GM21360 (cell line): ENCODE results near the gene FHIT.
A peak's percentile ranks its signal among the peaks of the same experiment; 100 is the strongest.
"Not testable (repeated sequence)": the region's sequence is repeated elsewhere in the genome, so short reads cannot be mapped to it uniquely, and the experiment has no call there.

Experiments
- ATAC-seq: cut with Tn5 transposase; IDR thresholded peaks from one replicate; pipeline ENCODE4 v1.9.1; 2021; ENCODE audit warnings: mild to moderate bottlenecking, moderate library complexity; ENCODE audit not compliant: unreplicated experiment

Gene FHIT

DNA sequence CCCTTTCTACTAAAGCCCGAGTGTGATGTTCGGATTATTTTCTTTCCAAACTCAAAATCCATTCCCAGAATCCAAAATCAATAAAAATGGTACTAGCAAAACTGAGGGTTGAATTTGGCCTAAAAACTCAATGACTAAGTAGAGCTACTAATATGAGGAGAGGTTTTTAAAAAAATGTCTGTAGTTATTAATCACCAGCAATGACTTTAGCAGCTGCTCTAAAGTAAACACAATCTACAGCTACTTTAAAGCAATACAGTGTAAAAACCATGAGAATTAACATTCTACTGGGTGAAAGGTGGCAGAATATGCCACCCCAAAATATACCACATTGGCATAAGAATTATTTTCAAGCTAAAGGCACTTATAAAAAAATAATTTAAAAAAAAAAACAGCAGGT is 23.5 kb downstream of the FHIT start:
- no peak for ATAC-seq

DNA sequence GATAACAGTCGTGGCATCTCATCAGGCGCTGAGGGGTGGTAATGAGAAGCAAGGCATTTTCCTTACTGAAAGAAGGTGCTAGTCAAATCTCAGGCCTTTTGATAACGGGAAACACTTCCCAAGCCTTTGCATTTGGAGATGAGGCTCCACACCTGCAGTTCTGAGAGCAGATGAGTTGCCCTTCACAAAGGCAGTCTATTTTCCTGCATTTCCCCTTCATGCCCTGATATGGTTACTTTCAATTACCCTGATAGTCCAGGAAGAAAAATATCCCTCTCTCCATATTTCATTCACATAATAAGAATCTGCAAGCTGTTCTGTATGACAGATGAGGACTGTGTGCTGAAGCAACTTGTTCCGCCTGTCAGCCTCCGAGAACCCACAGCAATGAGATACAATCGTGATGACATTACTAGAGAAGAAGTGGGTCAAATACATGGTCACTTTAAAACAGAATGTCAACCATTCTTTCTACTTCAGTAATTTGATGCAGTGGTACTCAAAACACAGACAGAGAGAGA is 25.0 kb downstream of the FHIT start:
- no peak for ATAC-seq

DNA sequence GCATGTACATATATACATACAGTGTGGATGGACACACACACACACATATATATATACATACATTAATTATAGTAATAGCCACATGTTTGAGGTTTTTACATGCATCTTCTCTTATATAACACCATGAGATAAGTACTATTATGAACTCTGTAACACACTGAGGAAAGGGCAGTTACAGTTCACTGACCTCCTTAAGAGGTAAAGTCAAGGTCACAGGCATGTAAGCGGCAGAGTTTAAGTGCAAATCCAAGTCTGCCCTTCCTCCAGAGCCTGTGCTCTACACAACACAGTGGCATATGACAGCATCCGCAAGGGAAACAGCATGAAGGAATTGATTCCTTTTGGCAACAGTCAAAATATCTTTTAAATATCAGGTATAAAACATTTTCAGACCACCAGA is 26.4 kb downstream of the FHIT start:
- ATAC-seq = no peak

DNA sequence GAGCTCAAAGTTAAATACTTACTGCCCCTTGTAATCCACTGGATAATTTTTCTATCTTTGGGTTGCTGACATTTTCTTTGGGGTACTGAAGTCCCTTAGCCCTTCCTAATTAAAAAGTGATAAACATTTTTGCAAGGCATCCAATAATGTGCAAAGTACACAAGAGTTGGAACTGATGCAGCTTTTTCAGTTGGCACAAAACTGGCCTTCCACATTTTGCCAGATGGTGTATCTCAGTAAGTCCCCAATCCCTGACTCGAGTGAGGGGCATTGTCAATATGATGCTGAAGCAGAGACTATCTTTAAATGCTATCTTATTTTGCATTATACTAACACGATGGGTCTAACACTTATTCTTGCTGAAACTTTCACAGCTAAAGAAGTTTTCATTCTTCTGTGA is 27.8 kb downstream of the FHIT start:
- ATAC-seq = no peak

DNA sequence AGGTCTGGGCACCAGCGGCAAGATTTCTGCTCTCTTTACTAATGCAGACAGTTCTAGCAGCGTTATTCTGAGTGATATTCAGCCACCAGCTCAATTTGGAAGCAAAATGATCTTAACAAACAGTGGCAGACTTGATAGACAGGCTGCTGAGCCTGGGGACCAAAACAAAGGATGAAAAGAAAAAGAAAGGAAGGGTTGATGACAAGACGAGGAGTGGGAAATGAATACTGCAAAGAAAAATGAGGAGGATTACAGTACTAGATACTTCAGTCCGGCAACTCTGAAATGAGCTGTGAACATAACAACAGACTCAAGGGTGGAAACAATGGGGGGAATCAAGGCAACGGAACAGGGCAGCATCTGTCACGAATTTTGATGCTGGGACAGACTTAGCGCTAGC is 28.8 kb downstream of the FHIT start:
- ATAC-seq = no peak

DNA sequence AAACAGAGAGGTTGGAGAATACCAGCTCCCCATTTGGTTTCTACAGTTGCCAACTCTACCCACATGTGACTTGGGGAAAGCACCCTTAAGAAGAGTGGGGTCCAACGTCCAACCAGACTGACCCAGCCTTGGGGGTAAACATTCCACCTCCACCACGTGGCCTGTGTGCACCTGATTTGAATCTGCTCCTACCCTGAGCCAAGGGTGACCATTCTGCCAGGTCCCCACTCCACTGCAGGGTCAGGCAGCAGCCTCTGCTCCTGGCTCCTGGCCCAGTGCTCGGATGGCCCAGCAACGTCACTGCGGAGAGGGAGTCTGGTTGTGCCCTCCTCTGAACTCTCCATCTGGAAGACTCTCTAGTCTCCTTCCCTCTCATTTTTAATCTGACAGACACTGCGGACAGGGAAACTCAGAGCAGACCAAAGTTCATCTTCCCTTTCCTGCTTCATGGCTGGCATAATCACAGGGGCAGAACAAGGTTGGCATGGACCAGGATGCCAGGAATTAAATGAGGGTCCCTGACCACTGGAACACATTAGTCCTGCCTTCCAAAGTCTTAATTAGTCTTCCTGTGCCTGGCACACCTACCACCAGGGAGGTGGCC is 29.4 kb downstream of the FHIT start:
- no peak for ATAC-seq

DNA sequence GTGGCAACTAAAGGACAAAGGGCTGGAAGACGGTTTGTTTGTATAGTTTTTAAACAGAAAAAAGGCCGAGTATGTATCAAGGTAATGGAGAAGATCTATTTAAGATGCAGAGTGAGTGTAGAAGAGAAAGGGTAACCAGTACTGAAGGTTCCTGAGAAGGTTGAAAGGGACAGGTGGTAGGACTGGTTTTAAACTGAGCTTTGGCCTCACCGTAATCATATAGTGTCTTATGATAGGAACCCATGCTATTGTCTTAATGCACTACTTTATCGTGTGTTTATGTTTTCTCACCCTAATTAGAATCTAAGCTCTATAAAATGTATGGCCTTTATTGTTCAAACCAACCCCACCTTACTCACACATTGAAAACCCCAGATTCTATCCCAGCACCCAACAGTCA is 32.7 kb downstream of the FHIT start:
- no peak for ATAC-seq

DNA sequence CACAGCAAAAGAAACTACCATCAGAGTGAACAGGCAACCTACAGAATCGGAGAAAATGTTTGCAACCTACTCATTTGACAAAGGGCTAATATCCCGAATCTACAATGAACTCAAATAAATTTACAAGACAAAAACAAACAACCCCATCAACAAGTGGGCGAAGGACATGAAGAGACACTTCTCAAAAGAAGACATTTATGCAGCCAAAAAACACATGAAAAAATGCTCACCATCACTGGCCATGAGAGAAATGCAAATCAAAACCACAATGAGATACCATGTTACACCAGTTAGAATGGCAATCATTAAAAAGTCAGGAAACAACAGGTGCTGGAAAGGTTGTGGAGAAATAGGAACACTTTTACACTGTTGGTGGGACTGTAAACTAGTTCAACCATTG is 35.1 kb downstream of the FHIT start:
- ATAC-seq = not testable (repeated sequence)

DNA sequence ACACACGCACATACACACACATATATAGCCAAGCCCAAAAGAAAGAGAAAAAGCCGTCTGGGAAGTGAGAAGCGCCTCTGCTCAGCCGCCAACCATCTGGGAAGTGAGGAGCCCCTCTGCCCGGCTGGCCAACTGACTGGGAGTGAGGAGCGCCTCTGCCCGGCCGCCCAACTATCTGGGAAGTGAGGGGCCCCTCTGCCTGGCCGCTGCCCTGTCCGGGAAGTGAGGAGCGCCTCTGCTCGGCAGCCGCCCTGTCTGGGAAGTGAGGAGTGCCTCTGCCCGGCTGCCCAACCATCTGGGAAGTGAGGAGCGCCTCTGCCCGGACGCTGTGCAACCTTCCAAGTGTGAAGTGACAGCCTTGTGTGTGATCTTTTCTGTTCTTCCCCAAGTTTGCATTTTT is 49.2 kb downstream of the FHIT start:
- ATAC-seq = no peak

DNA sequence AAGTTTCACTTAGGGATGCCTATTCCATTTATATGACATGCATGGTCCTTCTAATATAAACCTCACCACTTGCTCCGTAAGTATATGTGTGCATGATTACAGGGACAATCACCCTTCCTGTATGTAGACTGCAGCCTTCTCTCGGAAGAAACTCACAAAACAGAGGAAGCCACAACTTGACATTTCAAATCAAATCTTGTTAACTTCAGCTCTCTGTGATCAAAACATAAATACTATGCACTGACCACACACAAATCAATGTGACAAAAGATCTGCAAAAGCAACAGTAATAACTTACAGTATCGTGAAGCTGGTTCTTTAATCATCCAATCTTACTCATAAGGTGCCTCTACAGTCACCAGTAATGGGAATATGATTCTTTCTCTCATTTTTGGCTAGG is 50.2 kb downstream of the FHIT start:
- no peak for ATAC-seq

DNA sequence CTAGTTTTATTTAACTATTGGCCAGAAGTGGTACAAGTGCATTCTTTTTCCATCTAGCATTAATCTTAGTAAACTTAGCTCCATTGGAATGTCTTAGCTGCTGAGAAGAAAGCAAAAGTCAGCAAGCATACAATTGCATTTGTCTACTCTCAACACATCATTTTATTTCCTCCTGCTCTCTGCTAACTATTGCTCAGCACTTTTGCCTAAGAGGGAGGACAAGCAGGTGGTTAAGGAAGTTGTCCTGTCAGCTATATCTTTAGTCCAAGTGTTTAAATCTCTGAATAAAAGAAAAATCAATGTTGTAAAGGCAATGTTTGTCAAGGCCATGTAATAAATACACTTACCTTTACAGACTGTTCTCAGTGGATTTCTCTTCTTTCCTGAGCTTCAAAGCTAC is 51.0 kb downstream of the FHIT start:
- no peak for ATAC-seq

DNA sequence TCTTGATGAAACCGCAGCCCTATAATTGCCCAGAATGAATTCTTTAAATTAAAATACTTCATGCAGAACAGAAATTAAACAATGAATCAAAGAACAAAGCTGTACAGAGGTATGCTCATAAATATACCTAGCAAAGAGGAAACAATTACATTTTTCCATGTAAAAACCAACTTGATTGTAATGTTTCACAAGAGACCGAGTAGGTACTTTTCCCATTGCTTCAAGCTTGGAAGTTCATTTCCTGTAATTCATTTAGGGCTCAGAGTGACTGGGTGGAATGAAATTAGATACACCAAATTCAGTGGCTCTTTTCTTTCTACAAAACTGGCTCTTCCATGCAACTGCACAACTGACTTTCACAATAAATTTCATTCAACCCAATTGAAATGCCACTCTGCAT is 51.4 kb downstream of the FHIT start:
- no peak for ATAC-seq

DNA sequence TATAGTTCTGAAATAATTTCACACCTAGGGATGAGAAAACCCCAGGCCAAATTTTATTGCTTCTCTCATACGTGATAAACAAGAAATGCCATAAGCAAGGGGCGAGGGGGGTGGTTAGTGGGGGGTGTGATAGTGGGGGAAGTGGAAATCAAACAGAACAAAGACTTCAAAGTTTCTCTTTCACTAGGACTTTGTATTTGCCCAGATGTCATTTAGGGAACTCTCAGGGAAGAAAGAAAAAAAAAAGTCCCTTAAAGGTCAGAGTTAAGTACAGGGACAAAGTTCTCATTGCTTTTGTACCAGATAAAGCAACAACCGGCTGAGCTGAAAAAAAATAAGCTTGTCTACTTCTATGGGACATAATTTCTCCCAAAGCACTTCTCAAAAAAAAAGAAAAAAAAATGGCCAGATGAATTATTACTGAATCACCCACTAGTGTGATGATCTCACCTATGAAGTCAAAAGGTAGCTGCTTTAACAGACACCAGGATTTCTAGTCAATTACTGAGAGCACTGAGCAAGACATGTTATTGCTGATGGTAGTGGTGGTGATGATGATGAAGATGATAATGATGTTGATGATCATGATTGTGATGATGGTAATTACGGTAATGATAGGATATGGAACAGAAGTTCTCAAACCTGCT is 56.2 kb downstream of the FHIT start:
- ATAC-seq = no peak

DNA sequence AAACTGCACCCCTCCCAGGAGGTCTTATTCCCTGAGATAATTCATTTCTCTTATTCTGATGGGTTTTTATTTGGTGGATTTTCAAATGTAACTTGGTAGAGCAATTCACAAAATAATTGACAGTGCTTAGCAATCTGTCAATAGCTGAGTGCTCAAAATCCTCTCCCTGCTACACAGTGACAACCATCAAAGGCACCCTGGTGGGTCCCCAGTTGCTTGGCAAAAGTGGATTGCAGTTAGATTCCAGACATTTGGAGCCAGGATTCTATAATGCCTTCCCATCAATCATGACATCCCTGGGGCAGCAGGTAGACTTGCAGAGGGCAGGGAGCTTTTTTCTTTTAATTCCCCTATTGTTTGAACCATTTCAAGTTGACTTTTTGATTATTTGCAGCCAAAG is 59.0 kb downstream of the FHIT start:
- no peak for ATAC-seq

DNA sequence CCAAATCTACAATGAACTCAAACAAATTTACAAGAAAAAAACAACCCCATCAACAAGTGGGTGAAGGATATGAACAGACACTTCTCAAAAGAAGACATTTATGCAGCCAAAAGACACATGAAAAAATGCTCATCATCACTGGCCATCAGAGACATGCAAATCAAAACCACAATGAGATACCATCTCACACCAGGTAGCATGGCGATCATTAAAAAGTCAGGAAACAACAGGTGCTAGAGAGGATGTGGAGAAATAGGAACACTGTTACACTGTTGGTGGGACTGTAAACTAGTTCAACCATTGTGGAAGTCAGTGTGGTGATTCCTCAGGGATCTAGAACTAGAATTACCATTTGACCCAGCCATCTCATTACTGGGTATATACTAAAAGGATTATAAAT is 61.0 kb downstream of the FHIT start:
- not testable (repeated sequence) for ATAC-seq

DNA sequence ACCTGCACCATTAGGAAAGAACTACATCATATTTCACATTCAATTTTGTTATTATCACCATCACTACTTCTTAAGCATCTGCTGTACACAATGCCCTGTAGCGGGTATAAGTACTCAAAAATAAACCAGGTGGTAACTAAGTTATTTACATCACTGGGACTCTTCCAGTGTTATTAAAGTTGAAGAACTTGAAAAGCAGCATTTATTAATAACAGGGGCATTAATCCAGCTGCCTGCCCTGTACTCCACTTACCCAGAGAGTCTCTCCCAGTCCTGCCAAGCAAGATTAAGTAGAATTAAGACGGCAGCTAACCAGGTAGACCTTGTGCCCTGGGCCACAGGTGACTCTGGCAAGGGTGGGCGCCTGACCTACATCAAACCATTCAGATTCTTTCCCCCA is 65.2 kb downstream of the FHIT start:
- ATAC-seq = no peak

DNA sequence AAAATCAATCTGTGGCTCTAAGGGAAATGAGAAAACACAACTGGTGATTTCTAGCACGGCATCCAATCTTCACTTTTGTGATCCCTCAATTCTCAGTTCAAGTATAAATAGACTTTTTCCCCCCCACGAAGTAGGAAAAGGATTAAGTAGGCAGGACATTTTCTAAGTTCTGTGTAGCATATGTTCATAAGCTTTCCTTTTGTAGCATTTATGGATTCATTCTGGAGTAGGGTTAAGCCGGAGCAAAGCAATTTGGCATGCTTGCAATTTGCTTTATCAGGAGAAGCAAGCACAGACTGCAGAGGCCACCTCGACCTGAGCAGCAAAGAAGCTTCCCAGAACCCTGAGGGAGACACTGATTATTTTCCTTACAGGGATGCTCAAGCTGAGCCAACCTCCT is 66.3 kb downstream of the FHIT start:
- ATAC-seq = no peak

DNA sequence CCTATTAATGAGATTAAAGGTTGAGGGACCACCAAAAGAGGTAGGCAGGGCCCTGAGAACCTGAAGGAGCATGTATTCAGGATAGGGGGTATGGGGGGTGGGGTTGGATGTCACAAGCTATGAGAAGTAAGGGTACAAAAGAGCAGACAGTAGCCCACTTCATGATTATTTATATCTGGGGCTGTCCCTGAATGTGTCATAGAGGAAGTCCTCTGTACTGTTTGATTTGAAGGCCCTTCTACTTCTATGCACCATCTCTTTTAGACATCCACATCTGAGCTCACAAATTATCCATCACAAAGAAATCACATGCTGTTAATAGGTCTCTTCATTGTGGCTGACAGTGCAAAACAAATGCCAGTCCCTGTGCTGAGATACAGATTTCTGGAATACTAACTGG is 68.6 kb downstream of the FHIT start:
- ATAC-seq = no peak

DNA sequence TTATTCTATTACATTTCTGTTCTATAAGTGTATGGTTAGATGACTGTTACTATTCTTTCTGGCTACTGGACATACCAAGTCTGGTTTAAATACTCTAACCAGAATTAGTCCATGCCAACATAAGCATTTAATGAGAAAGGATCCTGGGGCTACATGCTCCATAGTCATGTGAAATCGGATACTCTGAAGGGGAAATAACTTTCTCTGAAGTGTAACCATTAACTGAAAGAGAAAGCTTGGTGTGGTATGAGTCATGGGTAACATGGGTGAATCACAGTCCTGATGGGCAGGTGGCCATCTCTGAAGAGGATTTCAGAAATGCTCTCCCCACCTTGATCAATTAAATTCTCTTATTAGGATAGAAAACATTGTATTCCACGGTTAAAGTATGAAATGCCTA is 69.4 kb downstream of the FHIT start:
- peak; percentile 98 for ATAC-seq

DNA sequence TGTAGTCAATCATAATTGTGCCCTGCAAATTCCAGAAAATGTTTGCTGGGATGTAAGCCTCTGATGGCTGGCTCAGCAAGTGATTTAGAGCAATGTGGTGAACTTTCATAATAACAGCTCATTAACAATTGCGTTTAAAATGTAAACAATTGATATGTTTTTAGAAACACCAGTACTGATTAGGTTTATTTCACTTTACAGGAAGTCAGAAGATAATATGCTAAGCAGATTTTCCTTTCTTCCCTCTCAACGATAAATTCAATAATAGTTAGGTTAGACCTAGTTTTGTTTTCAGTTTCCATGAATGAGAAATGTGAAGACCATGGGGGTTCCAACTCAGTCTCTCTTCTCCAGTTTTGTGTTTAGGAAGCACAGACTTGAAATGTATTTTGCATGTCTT is 71.0 kb downstream of the FHIT start:
- no peak for ATAC-seq

DNA sequence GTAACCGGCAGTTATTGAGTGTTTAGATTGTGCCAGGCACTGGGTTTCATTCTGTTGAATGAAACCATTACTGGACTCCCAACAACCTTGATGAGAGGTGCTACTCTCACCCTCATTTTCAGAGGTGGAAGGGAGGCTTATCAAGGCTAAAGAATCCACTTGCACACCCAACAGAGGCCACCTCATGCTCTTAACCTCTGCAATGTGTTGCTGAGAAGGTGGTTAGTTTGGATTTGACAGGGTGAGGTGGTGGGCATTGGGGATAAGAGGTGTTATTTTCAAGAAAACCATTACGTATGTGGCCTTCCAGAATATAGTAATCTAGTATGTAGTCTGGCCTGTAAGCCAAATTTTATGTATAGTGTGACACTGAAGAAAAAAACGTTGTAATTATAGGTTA is 73.1 kb downstream of the FHIT start:
- ATAC-seq = no peak

DNA sequence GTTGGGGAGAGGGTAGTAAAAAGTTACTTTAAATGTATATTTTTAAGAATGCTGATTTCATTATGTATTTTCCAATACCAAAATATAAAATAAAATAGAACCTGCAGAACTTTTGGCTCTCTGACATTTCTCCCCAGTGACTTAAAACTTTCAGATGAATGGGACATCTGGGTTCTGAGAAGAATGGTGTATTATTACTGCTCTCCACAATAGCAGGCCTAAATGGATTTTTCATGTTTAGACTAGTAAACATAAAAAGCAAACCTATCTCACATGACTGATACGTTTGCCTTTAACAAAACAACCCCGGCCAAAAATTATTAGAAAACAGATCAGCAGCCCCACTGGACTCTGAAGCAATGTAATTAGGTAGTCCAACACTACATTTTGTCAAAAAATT is 73.8 kb downstream of the FHIT start:
- ATAC-seq = no peak

DNA sequence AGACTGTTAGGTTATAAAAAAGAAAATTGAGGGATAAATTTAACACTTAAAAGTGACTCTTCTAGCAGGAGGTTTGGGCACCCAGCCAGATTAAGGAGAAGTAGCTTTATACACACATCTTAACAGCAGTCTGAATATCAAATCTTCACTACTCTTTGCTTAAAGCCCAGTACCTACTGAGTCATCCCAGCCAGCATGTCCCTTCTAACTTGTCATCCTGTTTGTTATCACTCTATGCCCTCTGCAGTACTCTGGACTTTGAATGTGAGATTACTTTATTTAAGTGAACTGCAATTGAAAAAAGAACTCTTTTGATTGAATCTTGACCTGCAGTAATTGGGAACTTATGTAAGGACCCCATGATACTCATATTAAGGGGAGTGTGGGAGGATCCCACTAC is 77.6 kb downstream of the FHIT start:
- ATAC-seq = no peak
